ENCODE results near the gene PNMA8C.
A peak's percentile ranks its signal among the peaks of the same experiment; 100 is the strongest.

The PNMA8C gene

DNA sequence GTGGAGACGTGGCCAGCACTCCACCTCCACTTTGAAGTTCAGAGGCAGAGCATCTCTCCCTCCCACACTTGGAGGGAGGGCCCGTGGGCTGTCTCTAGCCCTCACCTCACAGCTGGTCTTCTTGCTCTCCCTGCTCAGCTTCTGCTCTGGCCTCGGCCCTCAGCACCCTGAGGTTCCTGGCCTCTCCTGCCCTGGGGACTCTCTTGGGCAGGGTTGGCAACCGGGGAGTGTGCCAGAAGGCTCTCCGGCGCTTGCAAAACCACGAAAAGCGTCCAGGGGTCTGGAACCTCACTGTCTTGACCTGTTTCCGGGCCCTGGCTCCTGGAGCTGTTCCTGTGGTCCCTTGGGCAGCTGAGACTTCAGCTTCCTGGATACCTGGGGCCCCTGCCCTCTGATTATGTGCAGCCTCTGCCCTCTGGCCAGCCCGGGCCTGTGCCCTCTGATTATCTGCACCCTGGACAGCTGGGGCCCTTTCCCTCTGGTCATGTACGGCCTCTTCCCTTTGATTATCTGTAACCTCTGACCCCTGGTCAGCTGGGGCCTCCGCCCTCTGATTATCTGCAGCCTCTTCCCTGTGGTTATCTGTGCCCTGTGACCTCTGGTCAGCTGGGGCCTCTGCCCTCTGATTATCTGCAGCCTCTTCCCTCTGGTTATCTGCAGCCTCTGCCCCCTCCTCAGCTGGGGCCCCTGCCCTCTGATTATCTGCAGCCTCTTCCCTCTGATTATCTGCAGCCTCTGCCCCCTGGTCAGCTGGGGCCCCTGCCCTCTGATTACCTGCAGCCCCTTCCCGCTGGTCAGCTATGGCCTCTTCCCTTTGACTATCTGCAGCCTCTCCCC is 17.4 kb downstream of the PNMA8C start:
- 87% methylated on average over 13 of the region's 13 CpGs for WGBS
- H3K9ac ChIP-seq (ENCODE audit: low read depth, low read length), result no peak overlapping the region
- H3K4me1 ChIP-seq (ENCODE audit: insufficient read depth, low read length), result peaks cover 14% of the 10 kb centered on the region
- H3K27me3 ChIP-seq (ENCODE audit: insufficient read depth, low read length), result peaks cover 27% of the 10 kb centered on the region
- H3K9me3 ChIP-seq (ENCODE audit: insufficient read depth, low read depth, low read length), result no peaks in the 10 kb centered on the region
- no peak overlapping the region for H3K27ac ChIP-seq (ENCODE audit: low read depth, low read length)
- peak overlapping the region; percentile 79 for H3K4me3 ChIP-seq (ENCODE audit: low read length)
- peaks cover 7% of the 10 kb centered on the region for H3K36me3 ChIP-seq (ENCODE audit: insufficient read depth, low read length)

DNA sequence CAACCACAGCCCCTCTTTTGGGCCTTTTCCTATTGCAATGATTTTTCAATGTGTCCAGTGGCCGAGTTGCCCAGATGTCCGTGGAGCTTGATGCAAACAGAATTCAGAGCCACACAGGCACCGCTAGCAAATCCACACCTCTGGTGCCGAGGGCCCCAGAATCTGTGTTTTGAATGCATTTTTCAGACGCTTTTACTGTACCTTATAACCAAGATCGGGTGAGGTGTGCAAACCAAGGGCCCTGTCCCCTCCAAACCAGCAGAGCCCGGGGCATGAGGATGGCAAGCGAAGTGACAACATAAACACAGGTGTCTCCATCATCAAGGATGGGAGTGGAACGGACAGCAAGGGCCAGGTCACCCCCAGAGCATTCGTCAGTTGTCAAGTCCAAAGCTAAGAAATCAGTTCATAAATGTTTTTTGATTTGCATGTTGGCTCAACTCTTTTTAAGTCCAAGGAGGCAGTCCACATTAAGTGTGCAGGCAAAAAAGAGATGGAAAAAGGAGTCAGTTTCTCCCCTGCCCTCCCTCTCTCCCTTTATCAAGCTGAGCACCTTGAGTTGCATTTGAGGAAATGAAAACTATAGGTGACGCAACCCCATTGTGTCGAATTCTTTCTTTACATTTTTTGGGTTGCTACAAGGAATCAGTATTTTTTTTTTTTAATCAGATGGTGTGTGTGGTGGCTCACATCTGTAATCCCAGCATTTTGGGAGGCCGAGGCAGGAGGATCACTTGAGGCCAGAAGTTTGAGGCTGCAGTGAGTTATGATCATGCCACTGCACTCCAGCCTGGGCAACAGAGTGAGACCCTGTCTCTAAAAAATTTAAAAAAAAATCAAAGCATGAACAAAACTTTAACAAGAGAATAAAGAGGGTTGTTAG is 18.3 kb downstream of the PNMA8C start:
- Histone ChIP-seq H3K27me3 (ENCODE audit: insufficient read depth, low read length) (peaks cover 33% of the 10 kb centered on the region), H3K4me1 (ENCODE audit: insufficient read depth, low read length) (peaks cover 14% of the 10 kb centered on the region), H3K36me3 (ENCODE audit: insufficient read depth, low read length) (peaks cover 7% of the 10 kb centered on the region), H3K9ac (ENCODE audit: low read depth, low read length) (no peak overlapping the region), H3K4me3 (ENCODE audit: low read length) (no peak overlapping the region), H3K27ac (ENCODE audit: low read depth, low read length) (no peak overlapping the region), H3K9me3 (ENCODE audit: insufficient read depth, low read depth, low read length) (no peaks in the 10 kb centered on the region)
- WGBS, result 94% methylated on average over 13 of the region's 13 CpGs

DNA sequence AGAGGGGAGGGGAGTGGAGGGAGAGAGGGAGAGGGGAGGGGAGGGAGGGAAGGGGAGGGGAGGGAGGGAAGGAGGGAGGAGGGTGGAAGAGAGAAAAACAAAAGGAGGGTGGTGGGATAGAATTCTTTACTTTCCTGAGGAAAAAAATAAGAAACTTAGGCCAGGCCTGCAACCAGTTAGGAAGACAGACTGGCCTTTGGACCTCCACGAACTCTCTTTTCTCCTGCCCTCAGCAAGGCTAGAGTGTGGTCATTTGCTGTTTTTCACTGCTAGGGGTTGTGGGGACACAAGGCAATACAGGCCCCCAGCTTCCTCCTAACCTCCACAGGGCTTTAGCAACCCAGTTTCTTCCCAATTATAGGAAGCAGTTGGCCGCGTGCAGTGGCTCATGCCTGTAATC is 19.5 kb downstream of the PNMA8C start:
- no peak overlapping the region for H3K4me3 ChIP-seq (ENCODE audit: low read length)
- no peak overlapping the region for H3K9ac ChIP-seq (ENCODE audit: low read depth, low read length)
- 59% methylated on average over 3 of the region's 3 CpGs for WGBS
- no peaks in the 10 kb centered on the region for H3K9me3 ChIP-seq (ENCODE audit: insufficient read depth, low read depth, low read length)
- peaks cover 45% of the 10 kb centered on the region for H3K27me3 ChIP-seq (ENCODE audit: insufficient read depth, low read length)
- peaks cover 7% of the 10 kb centered on the region for H3K36me3 ChIP-seq (ENCODE audit: insufficient read depth, low read length)
- peaks cover 23% of the 10 kb centered on the region for H3K4me1 ChIP-seq (ENCODE audit: insufficient read depth, low read length)
- H3K27ac ChIP-seq (ENCODE audit: low read depth, low read length), result no peak overlapping the region; the same call in 1 of the 2 replicates

DNA sequence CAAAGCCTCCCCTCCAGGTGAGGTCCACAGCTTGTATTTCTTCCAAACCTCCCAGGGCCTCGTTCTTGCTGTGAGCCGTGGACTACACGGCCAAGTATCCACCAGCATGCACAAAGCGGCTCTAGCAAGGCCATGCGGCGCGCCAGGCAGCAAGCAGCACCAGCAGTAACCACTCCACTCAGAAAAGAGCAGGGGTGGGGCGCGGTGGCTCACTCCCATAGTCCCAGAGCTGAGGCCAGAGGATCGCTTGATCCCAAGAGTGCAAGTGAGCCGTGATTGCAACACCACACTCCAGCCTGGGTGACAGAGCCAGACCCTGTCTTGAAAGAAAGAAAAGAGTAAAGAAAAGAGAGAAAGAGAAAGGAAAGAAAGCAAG is 20.1 kb downstream of the PNMA8C start:
- 7% methylated on average over 11 of the region's 11 CpGs for WGBS
- Histone ChIP-seq H3K4me1 (ENCODE audit: insufficient read depth, low read length) (peaks cover 24% of the 10 kb centered on the region), H3K27ac (ENCODE audit: low read depth, low read length) (peak overlapping the region; percentile 54; the same call in 1 of the 2 replicates), H3K9me3 (ENCODE audit: insufficient read depth, low read depth, low read length) (no peaks in the 10 kb centered on the region), H3K9ac (ENCODE audit: low read depth, low read length) (peak overlapping the region; percentile 51), H3K27me3 (ENCODE audit: insufficient read depth, low read length) (peaks cover 51% of the 10 kb centered on the region), H3K4me3 (ENCODE audit: low read length) (peak overlapping the region; percentile 58), H3K36me3 (ENCODE audit: insufficient read depth, low read length) (peaks cover 7% of the 10 kb centered on the region)

DNA sequence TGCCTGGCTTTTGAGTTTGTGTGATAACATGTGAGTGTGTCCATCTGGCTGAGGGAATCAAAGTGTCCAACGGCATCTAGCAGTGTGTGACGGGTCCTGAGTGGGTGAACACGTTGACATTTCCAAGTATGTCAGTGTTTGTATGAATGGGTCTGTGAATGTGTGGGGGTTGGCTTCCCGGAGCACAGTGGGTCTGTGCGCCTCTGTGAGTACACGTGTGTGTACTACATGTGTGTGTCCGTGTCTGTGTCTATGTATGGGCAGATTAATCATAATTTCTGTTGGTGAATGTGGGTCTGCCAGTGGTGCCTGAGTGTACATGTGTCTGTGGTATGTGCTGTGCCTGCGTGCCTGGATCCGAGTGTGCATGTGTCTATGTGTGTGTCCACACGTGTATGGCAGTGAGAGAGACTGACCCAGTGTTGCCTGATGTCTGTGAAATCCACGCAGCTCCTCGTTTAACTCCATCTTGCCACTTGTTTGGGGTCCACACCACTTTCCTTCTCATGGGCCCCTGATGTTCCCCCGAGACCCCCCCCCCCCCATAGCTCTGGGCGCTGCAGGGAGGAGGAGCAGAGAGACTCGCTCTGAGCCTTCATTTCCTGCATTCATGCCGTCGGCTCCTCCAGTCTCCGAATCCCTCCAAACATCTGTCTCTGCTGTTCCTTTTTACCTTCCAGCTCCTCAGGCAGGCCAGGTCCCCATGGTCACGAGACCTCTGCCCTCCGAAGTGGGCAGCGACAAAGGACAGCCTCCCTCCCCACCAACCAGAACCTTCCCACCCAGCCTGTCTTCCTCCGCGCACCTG is 20.7 kb downstream of the PNMA8C start:
- H3K9ac ChIP-seq (ENCODE audit: low read depth, low read length), result peak overlapping the region; percentile 51
- H3K9me3 ChIP-seq (ENCODE audit: insufficient read depth, low read depth, low read length), result no peaks in the 10 kb centered on the region
- 38% methylated on average over 23 of the region's 23 CpGs for WGBS
- H3K36me3 ChIP-seq (ENCODE audit: insufficient read depth, low read length), result peaks cover 7% of the 10 kb centered on the region
- peaks cover 53% of the 10 kb centered on the region for H3K27me3 ChIP-seq (ENCODE audit: insufficient read depth, low read length)
- H3K27ac ChIP-seq (ENCODE audit: low read depth, low read length), result peak overlapping the region; percentile 54; the same call in 1 of the 2 replicates
- peak overlapping the region; percentile 58 for H3K4me3 ChIP-seq (ENCODE audit: low read length)
- peaks cover 24% of the 10 kb centered on the region for H3K4me1 ChIP-seq (ENCODE audit: insufficient read depth, low read length)

DNA sequence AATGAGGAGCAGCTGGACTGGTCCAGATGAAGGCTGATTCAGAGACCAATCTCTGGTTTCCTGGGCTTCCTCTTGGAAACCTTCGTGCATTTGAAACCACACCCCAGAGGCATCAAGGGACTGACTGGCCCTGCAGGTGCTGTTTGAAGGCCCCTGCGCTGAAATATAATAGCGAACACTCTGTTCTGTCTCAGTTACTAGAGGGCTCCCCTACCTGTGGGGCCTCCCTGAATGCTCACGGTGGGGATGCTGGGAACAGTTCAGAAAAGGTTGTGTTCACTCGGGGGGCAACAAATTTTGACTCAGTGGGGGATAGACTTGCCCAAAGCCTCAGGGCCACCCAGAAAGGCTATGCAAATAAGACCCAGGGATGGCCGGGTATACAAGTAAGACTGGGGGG is 21.8 kb downstream of the PNMA8C start:
- Histone ChIP-seq H3K27me3 (ENCODE audit: insufficient read depth, low read length) (peaks cover 43% of the 10 kb centered on the region), H3K4me1 (ENCODE audit: insufficient read depth, low read length) (peaks cover 24% of the 10 kb centered on the region), H3K9me3 (ENCODE audit: insufficient read depth, low read depth, low read length) (no peaks in the 10 kb centered on the region), H3K27ac (ENCODE audit: low read depth, low read length) (no peak overlapping the region), H3K9ac (ENCODE audit: low read depth, low read length) (no peak overlapping the region), H3K36me3 (ENCODE audit: insufficient read depth, low read length) (peaks cover 7% of the 10 kb centered on the region), H3K4me3 (ENCODE audit: low read length) (peak overlapping the region; percentile 32; the same call in 1 of the 2 replicates)
- WGBS, result 16% methylated on average over 6 of the region's 6 CpGs

DNA sequence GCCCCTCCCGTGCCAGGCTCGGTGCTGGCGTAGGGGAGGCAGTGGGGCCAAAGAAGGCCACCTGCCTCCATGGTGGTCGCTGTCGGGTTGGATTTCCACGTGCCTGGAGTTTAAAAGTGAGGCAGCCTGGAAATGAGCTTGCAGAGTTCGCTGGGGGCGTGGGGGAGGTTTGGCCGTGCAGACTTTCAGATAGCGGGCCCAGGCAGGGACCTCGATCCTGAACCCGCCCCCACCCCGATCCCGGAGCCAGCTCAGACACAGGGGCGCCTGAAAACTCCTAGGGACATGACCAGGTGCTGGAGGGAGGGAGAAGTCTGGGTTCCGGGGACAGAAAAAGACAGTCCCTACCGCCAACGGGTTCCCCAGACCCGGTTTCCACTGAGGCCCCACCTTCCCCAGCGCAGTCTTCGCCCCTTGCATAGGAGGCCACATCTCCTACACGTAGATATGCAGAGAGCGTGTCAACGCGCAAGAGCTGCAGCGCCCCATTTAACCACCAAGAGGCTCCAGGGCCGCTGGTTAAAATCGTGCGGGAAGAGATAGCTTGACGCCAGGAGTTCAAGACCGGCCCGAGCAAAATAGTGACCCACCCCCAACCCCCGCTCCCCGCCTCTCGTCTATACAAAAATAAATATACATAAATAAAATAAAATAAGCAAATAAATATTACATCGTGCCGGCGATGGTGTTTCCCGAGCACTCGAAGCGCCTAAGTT is 23.8 kb downstream of the PNMA8C start:
- WGBS, result 38% methylated on average over 37 of the region's 41 CpGs
- Histone ChIP-seq H3K4me3 (ENCODE audit: low read length) (peak overlapping the region; percentile 59), H3K27me3 (ENCODE audit: insufficient read depth, low read length) (peaks cover 36% of the 10 kb centered on the region), H3K36me3 (ENCODE audit: insufficient read depth, low read length) (no peaks in the 10 kb centered on the region), H3K9me3 (ENCODE audit: insufficient read depth, low read depth, low read length) (no peaks in the 10 kb centered on the region), H3K9ac (ENCODE audit: low read depth, low read length) (no peak overlapping the region; the same call in 1 of the 2 replicates), H3K27ac (ENCODE audit: low read depth, low read length) (no peak overlapping the region), H3K4me1 (ENCODE audit: insufficient read depth, low read length) (peaks cover 24% of the 10 kb centered on the region)

DNA sequence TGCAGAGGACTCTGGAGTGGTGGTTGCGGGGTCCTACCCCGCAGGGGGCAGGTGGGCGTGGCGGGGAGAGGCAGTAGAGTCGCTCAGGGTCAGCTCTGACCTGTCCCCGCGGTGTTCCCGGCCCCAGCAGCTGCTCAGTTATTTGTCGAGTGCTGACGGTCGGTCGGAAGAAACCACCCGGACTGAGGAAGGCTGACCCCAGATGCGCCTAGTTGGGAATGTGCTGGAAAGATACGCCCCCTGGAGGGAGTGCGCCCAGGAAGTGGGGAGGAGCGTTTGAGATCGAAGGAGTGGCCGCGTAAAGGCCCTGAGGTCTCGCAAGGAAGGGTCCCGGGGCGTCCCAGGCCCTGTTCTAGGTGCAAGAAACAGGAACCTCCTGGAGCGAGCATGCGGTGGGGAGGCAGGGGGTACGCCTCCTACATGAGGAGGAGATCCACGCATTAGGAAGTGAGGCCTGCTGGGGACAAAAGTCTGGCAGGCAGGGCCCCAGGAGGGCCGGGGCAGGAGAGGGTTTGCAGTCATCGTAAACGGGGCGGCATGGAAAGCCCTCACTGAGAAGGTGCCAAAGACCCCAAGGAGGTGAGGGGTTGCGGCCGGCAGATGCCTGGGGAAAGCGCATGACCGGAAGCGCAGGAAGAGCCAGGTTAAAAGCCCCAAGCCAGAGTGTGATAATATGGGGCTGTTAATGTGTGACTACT is 24.5 kb downstream of the PNMA8C start:
- peak overlapping the region; percentile 59 for H3K4me3 ChIP-seq (ENCODE audit: low read length)
- 6% methylated on average over 36 of the region's 36 CpGs for WGBS
- peak overlapping the region; percentile 35; the same call in 1 of the 2 replicates for H3K27ac ChIP-seq (ENCODE audit: low read depth, low read length)
- peaks cover 36% of the 10 kb centered on the region for H3K27me3 ChIP-seq (ENCODE audit: insufficient read depth, low read length)
- H3K4me1 ChIP-seq (ENCODE audit: insufficient read depth, low read length), result peaks cover 24% of the 10 kb centered on the region
- peak overlapping the region; percentile 15; the same call in 1 of the 2 replicates for H3K9ac ChIP-seq (ENCODE audit: low read depth, low read length)
- H3K36me3 ChIP-seq (ENCODE audit: insufficient read depth, low read length), result no peaks in the 10 kb centered on the region
- no peaks in the 10 kb centered on the region for H3K9me3 ChIP-seq (ENCODE audit: insufficient read depth, low read depth, low read length)

DNA sequence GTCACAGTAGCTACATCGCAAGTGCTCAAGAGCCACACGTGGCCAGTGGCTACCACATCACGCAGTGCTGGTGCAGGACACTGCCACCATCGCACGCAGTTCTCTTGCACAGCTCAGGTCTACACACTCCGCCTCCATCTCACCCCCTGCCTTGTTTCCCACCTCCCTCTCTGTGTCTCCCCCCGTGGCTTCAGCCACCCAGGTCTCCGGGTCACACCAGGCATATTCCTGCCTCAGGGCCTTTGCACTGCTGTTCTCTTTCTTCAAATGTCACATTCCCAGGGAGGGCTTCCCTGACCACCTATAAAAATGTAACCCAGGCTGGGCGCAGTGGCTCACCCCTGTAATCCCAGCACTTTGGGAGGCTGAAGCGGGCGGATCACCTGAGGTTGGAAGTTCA is 26.0 kb downstream of the PNMA8C start:
- Histone ChIP-seq H3K27me3 (ENCODE audit: insufficient read depth, low read length) (peaks cover 33% of the 10 kb centered on the region), H3K9ac (ENCODE audit: low read depth, low read length) (no peak overlapping the region), H3K4me3 (ENCODE audit: low read length) (no peak overlapping the region), H3K36me3 (ENCODE audit: insufficient read depth, low read length) (no peaks in the 10 kb centered on the region), H3K9me3 (ENCODE audit: insufficient read depth, low read depth, low read length) (no peaks in the 10 kb centered on the region), H3K4me1 (ENCODE audit: insufficient read depth, low read length) (peaks cover 16% of the 10 kb centered on the region), H3K27ac (ENCODE audit: low read depth, low read length) (no peak overlapping the region)
- WGBS, result 86% methylated on average over 11 of the region's 11 CpGs
